H1 (cell line): ENCODE results near the gene ASAP2. TPM values are rescaled to one million over a fixed set of nuclear protein-coding genes. Genes with fewer than 3 reads are reported as not detected.

Source experiments
- CTCF ChIA-PET: fragments of 300-600 bp; sonication (Branson Sonifier 250); formaldehyde crosslinking; loops from one replicate; lab custom pipeline; 2021; ENCODE audit not compliant: partially characterized antibody; lab: Charles Lee
- POLR2A ChIA-PET: fragments of 300-600 bp; sonication (Branson Sonifier 250); formaldehyde crosslinking; loops from one replicate; lab custom pipeline; 2021; ENCODE audit warnings: inconsistent platforms; ENCODE audit not compliant: partially characterized antibody; lab: Charles Lee
- DNase-seq, 2 experiments: peaks; one replicate each; pipeline versions ENCODE4 v3.0.0 to v3.0.0-alpha.2; 2010 to 2022; ENCODE audit warnings: low spot score in 2 of 2, low read depth in 1 of 2, mixed read lengths in 1 of 2
- FAIRE-seq: peaks from 2 replicates; lab custom pipeline; 2011; peaks lifted over from hg19 to GRCh38; lab: Jason Lieb, UNC
- H2AFZ ChIP-seq: 2 replicates; pipeline ENCODE4 v1.8.1; 2012; ENCODE audit warnings: low read length, inconsistent platforms
- H2AK5ac ChIP-seq: 2 replicates; pipeline ENCODE4 v1.6.1; 2013; ENCODE audit warnings: low read depth, low read length
- H2BK120ac ChIP-seq: replicated peaks from 2 replicates; pipeline ENCODE3; 2013; ENCODE audit warnings: low read depth, low read length, inconsistent platforms
- H2BK12ac ChIP-seq: 2 replicates; pipeline ENCODE4 v1.6.1; 2013; ENCODE audit warnings: low read depth, low read length
- H2BK15ac ChIP-seq: 2 replicates; pipeline ENCODE4 v1.6.1; 2013; ENCODE audit warnings: low read length
- H2BK20ac ChIP-seq: 2 replicates; pipeline ENCODE4 v1.6.1; 2013; ENCODE audit warnings: low read length
- H2BK5ac ChIP-seq: 2 replicates; pipeline ENCODE4 v1.6.1; 2013; ENCODE audit warnings: low read depth, low read length
- H3K14ac ChIP-seq: 2 replicates; pipeline ENCODE4 v1.6.1; 2013; ENCODE audit warnings: inconsistent platforms; ENCODE audit not compliant: insufficient read length
- H3K18ac ChIP-seq: 2 replicates; pipeline ENCODE4 v1.6.1; 2013; ENCODE audit warnings: low read length; ENCODE audit errors: extremely low read depth
- H3K23ac ChIP-seq: 2 replicates; pipeline ENCODE4 v1.6.1; 2013; ENCODE audit warnings: inconsistent platforms; ENCODE audit not compliant: insufficient read length
- H3K23me2 ChIP-seq: 2 replicates; pipeline ENCODE4 v1.6.1; 2013; ENCODE audit warnings: low read depth, low read length
- H3K27ac ChIP-seq: 2 replicates; pipeline ENCODE4 v1.6.1; 2011; ENCODE audit warnings: low read depth, low read length, inconsistent platforms
- H3K27me3 ChIP-seq, 4 experiments: replicated peaks in 1 of 4; 1 replicate in 1 of 4; 2 replicates in 3 of 4; pipeline versions ENCODE4 v1.6.1 to v1.8.1; 2011 to 2013; ENCODE audit warnings: low read length in 3 of 4, mild to moderate bottlenecking in 3 of 4, inconsistent platforms in 2 of 4, mixed read lengths in 2 of 4, moderate library complexity in 1 of 4; ENCODE audit not compliant: control insufficient read depth in 3 of 4, insufficient read depth in 3 of 4; ENCODE audit errors: extremely low read depth in 1 of 4
- H3K36me3 ChIP-seq, 4 experiments: 2 replicates each; pipeline versions ENCODE4 v1.6.1 to v1.8.1; 2011 to 2013; ENCODE audit warnings: mild to moderate bottlenecking in 4 of 4, low read length in 3 of 4, moderate library complexity in 2 of 4, control low read depth in 1 of 4, inconsistent platforms in 1 of 4; ENCODE audit not compliant: insufficient read depth in 4 of 4, control insufficient read depth in 2 of 4
- H3K4ac ChIP-seq: replicated peaks from 2 replicates; pipeline ENCODE3; 2013; ENCODE audit warnings: low read length, low read depth, mixed read lengths, inconsistent platforms; ENCODE audit not compliant: insufficient read length
- H3K4me1 ChIP-seq, 4 experiments: replicated peaks in 1 of 4; 1 replicate in 1 of 4; 2 replicates in 3 of 4; pipeline versions ENCODE4 v1.6.1 to v1.8.1; 2011 to 2013; ENCODE audit warnings: low read length in 3 of 4, inconsistent platforms in 2 of 4, mixed read lengths in 1 of 4; ENCODE audit not compliant: insufficient read depth in 4 of 4, control insufficient read depth in 3 of 4
- H3K4me2 ChIP-seq, 2 experiments: 2 replicates each; pipeline versions ENCODE4 v1.6.1 to v1.8.1; 2011 to 2013; ENCODE audit warnings: low read depth in 2 of 2, low read length in 2 of 2, control low read depth in 1 of 2, inconsistent platforms in 1 of 2, mild to moderate bottlenecking in 1 of 2; ENCODE audit not compliant: insufficient read depth in 1 of 2
- H3K4me3 ChIP-seq, 4 experiments: fragments of 200-600, 300-600 bp in 1 of 4; sonication (generic), shearing (Covaris generic), sonication (Bioruptor Twin) in 1 of 4; 2 replicates each; pipeline versions ENCODE4 v1.5.1 to v1.8.1; 2011 to 2016; ENCODE audit warnings: low read length in 4 of 4, low read depth in 3 of 4, control low read depth in 2 of 4, inconsistent platforms in 2 of 4, mild to moderate bottlenecking in 2 of 4, mixed read lengths in 1 of 4, moderate library complexity in 1 of 4; ENCODE audit not compliant: insufficient read depth in 2 of 4; ENCODE audit errors: extremely low read depth in 1 of 4
- H3K56ac ChIP-seq: replicated peaks from 2 replicates; pipeline ENCODE3; 2013; ENCODE audit warnings: low read depth, mild to moderate bottlenecking, mixed read lengths, low read length, inconsistent platforms; ENCODE audit not compliant: insufficient read length
- H3K79me1 ChIP-seq: 2 replicates; pipeline ENCODE4 v1.6.1; 2013; ENCODE audit warnings: low read depth, low read length, control low read depth
- H3K79me2 ChIP-seq, 2 experiments: 2 replicates each; pipeline versions ENCODE4 v1.6.1 to v1.8.1; 2012 to 2013; ENCODE audit warnings: low read length in 2 of 2, mild to moderate bottlenecking in 2 of 2, inconsistent platforms in 1 of 2; ENCODE audit not compliant: insufficient read depth in 2 of 2, control insufficient read depth in 1 of 2
- H3K9ac ChIP-seq, 4 experiments: replicated peaks in 1 of 4; 1 replicate in 1 of 4; 2 replicates in 3 of 4; pipeline versions ENCODE4 v1.6.1 to v1.8.1; 2011 to 2013; ENCODE audit warnings: low read depth in 3 of 4, low read length in 3 of 4, control low read depth in 2 of 4, mild to moderate bottlenecking in 2 of 4, moderate library complexity in 2 of 4, inconsistent platforms in 1 of 4; ENCODE audit errors: extremely low read depth in 1 of 4
- H3K9me3 ChIP-seq, 2 experiments: 2 replicates each; pipeline versions ENCODE4 v1.6.1 to v1.8.1; 2012 to 2013; ENCODE audit warnings: mild to moderate bottlenecking in 2 of 2, moderate library complexity in 2 of 2, control low read depth in 1 of 2, inconsistent platforms in 1 of 2, low read depth in 1 of 2, low read length in 1 of 2, mixed read lengths in 1 of 2; ENCODE audit not compliant: insufficient read depth in 2 of 2
- H4K20me1 ChIP-seq, 2 experiments: replicated peaks in 1 of 2; 2 replicates each; pipeline versions ENCODE3 to v1.8.1; 2011 to 2013; ENCODE audit warnings: inconsistent platforms in 2 of 2, low read length in 2 of 2, mild to moderate bottlenecking in 1 of 2; ENCODE audit not compliant: insufficient read depth in 2 of 2, control insufficient read depth in 1 of 2
- H4K5ac ChIP-seq: 2 replicates; pipeline ENCODE4 v1.6.1; 2013; ENCODE audit warnings: low read length, low read depth, mixed read lengths, inconsistent platforms; ENCODE audit not compliant: insufficient read length
- H4K8ac ChIP-seq: 2 replicates; pipeline ENCODE4 v1.8.0; 2013; ENCODE audit warnings: mild to moderate bottlenecking, moderate library complexity, low read length, inconsistent platforms; ENCODE audit not compliant: insufficient read depth; ENCODE audit errors: extremely low read depth
- H4K91ac ChIP-seq: replicated peaks from 2 replicates; pipeline ENCODE3; 2013; ENCODE audit warnings: low read length, mixed read lengths, inconsistent platforms; ENCODE audit not compliant: insufficient read length
- ASH2L ChIP-seq: fragments of 200-600, 300-600 bp; sonication (generic); IDR thresholded peaks from one replicate; pipeline ENCODE4 v1.7.1; 2017; ENCODE audit warnings: low read length
- KDM5A ChIP-seq: fragments of 200-600 bp; IDR thresholded peaks from 2 replicates; pipeline ENCODE4 v1.7.1; 2012; ENCODE audit warnings: mild to moderate bottlenecking, low read length, inconsistent platforms, mixed read lengths
- MAX ChIP-seq: IDR thresholded peaks from 2 replicates; pipeline ENCODE4 v1.6.1; 2012; ENCODE audit warnings: inconsistent platforms
- NANOG ChIP-seq: IDR thresholded peaks from 2 replicates; pipeline ENCODE4 v1.6.1; 2011; ENCODE audit warnings: low read length, low read depth, mild to moderate bottlenecking, inconsistent platforms; ENCODE audit not compliant: insufficient read depth, poor library complexity, severe bottlenecking
- POLR2A ChIP-seq, 2 experiments: IDR thresholded peaks; 1 replicate in 1 of 2; 2 replicates in 1 of 2; pipeline ENCODE4 v1.6.1; 2011; ENCODE audit warnings: low read depth in 2 of 2, low read length in 2 of 2, mild to moderate bottlenecking in 2 of 2; ENCODE audit errors: control extremely low read depth in 1 of 2
- SIN3A ChIP-seq, 2 experiments: IDR thresholded peaks in 1 of 2; conservative IDR thresholded peaks in 1 of 2; 2 replicates each; pipeline ENCODE4 v1.6.1; 2011 to 2012; ENCODE audit warnings: low read length in 2 of 2, improper control_type of control experiment in 1 of 2, low read depth in 1 of 2, mild to moderate bottlenecking in 1 of 2
- SP2 ChIP-seq: IDR thresholded peaks from 2 replicates; pipeline ENCODE4 v1.6.1; 2012; ENCODE audit warnings: mild to moderate bottlenecking, low read length, inconsistent platforms
- SUZ12 ChIP-seq: fragments of 200-600 bp; sonication (generic); IDR thresholded peaks from 2 replicates; pipeline ENCODE4 v1.6.1; 2012; ENCODE audit warnings: mild to moderate bottlenecking, inconsistent platforms, low read length, moderate library complexity, mixed read lengths
- WGBS, 2 experiments: shearing (Covaris generic) in 1 of 2; methylation state at CpG; one replicate each; pipeline versions ENCODE4 v1.1.6 to v1.1.7; 2013 to 2015; ENCODE audit warnings: low lambda C conversion rate in 2 of 2, mixed read lengths in 2 of 2, inconsistent platforms in 1 of 2, low coverage in 1 of 2, missing lambda C conversion rate in 1 of 2; ENCODE audit not compliant: insufficient replicate concordance in 2 of 2, insufficient coverage in 1 of 2, insufficient read length in 1 of 2; ENCODE audit errors: extremely low coverage in 1 of 2, missing lambda C conversion rate in 1 of 2; 5-methylcytosine and 5-hydroxymethylcytosine counted together
- polyA plus RNA-seq, 7 experiments: library from polyadenylated mRNA; depleted of rRNA in 3 of 7; stranded (reverse) in 5 of 7; unstranded in 2 of 7; fragments of >200 nt in 5 of 7; fragments of 200-250 nt in 2 of 7; gene quantifications; 1 replicate in 5 of 7; 2 replicates in 1 of 7; 4 replicates in 1 of 7; pipeline versions ENCODE4 v1.2.1 to v1.2.3, GENCODE V29; 2011 to 2013; ENCODE audit warnings: missing spikeins in 2 of 7, mixed read lengths in 2 of 7
- total RNA-seq: library from RNA; stranded (reverse); fragmentation: NEBNext Ultra II Directional; extraction: Animal tissue kit (Norgen Biotek cat#: 25700); gene quantifications from 2 replicates; pipeline ENCODE4 v1.2.1, GENCODE V29; 2021

The ASAP2 gene
- total and polyA plus RNA-seq, 2 of the 8 experiments (the other 6 are each of a cell fraction or from before 2014, with no cell fraction given) = 10.2 to 18.7 TPM

- CTCF ChIA-PET = interaction anchor here (2.1 to 2.7 kb wide), 2 partner anchors 10 to 13 kb away, joined by 11 to 17 read pairs; no protein-coding TSS in a partner anchor
Observed at GRCh38 chr2:9358846-9359245, 152.2 kb downstream of the ASAP2 start.

More at GRCh38 chr2:9358846-9359245, 152.2 kb downstream of the ASAP2 start:
- Histone ChIP-seq H2BK120ac (no peak overlapping the region), H3K4me1 (peaks cover 2 to 11% (median 5%) of the 10 kb centered on the region in 4 experiments; a peak in 6 of 7 replicates), H2BK20ac (no peak overlapping the region), H4K8ac (no peak overlapping the region), H2BK12ac (no peak overlapping the region), H3K79me2 (no peaks in the 10 kb centered on the region), H3K4me2 (no peak overlapping the region), H3K4ac (no peak overlapping the region), H4K5ac (no peak overlapping the region), H4K20me1 (no peaks in the 10 kb centered on the region), H2AK5ac (no peak overlapping the region), H3K14ac (no peak overlapping the region), H3K79me1 (no peaks in the 10 kb centered on the region), H3K18ac (no peak overlapping the region), H2BK15ac (no peak overlapping the region), H4K91ac (no peak overlapping the region), H3K23me2 (no peaks in the 10 kb centered on the region), H3K9ac (no peak overlapping the region), H3K27ac (no peak overlapping the region), H3K4me3 (no peak overlapping the region), H3K56ac (no peak overlapping the region), H3K27me3 (no peaks in the 10 kb centered on the region), H2BK5ac (no peak overlapping the region), H3K23ac (no peak overlapping the region), H2AFZ (no peak overlapping the region), H3K9me3 (no peaks in the 10 kb centered on the region), H3K36me3 (peaks cover 0 to 8% (median 1%) of the 10 kb centered on the region in 4 experiments; a peak in 5 of 8 replicates)
- no peak for TF ChIP-seq KDM5A
- TF ChIP-seq ASH2L = no peak
- TF ChIP-seq POLR2A (IDR thresholded peaks at IDR 0.05; ENCODE audit: control extremely low read depth in 1 of 2, low read depth in 2 of 2, low read length in 2 of 2) = no peak
- TF ChIP-seq SIN3A (conservative IDR thresholded peaks at IDR 0.05 in 1 of 2, IDR thresholded peaks at IDR 0.05 in 1 of 2; ENCODE audit: low read depth in 1 of 2, low read length in 2 of 2) = no peak
- no peak for TF ChIP-seq MAX
- TF ChIP-seq SP2 = no peak
- TF ChIP-seq SUZ12 = no peak
- TF ChIP-seq NANOG = no peak
- FAIRE-seq (no peak), DNase-seq (no peak)
- POLR2A ChIA-PET = no interaction called here
- 88% methylated on average over 1 of the region's 1 CpG; no CpG with 5 or more reads in 1 of the 2 experiments for WGBS, 2 experiments
